Motor neuron (in vitro differentiated cells): ENCODE measurements around the gene NFATC2. TPM values are rescaled to one million over a fixed set of nuclear protein-coding genes. Genes with fewer than 3 reads are reported as not detected.

Experiments used
- ATAC-seq, 8 experiments: fragments of 200-7000 bp; cut with Tn5 transposase; replicated peaks in 6 of 8; 2 replicates each; pipeline ENCODE4 v1.8.0; 2021; ENCODE audit warnings: mild to moderate bottlenecking in 8 of 8, moderate library complexity in 8 of 8
- H3K27ac ChIP-seq, 2 donors: fragments of 250-450 bp; sonication (Bioruptor Pico); 2 replicates each; pipeline ENCODE4 v1.9.0; 2021; ENCODE audit warnings: antibody characterized with exemption in 2 of 2, mild to moderate bottlenecking in 2 of 2, moderate library complexity in 1 of 2
- H3K4me1 ChIP-seq, 2 donors: fragments of 250-450 bp; sonication (Bioruptor Pico); replicated peaks in 1 of 2; 2 replicates each; pipeline ENCODE4 v1.6.1; 2021; ENCODE audit warnings: antibody characterized with exemption in 2 of 2, mild to moderate bottlenecking in 2 of 2, moderate library complexity in 1 of 2
- H3K4me3 ChIP-seq, 5 donors: fragments of 250-450 bp; sonication (Bioruptor Pico); 2 replicates each; pipeline ENCODE4 v1.9.0; 2021; ENCODE audit warnings: antibody characterized with exemption in 5 of 5, mild to moderate bottlenecking in 5 of 5, moderate library complexity in 4 of 5
- WGBS, 10 experiments: fragments of 450-650 bp; shearing (Covaris generic); methylation state at CpG; one replicate each; pipeline ENCODE4 v1.0.0; 2022; 5-methylcytosine and 5-hydroxymethylcytosine counted together
- in situ Hi-C, 9 experiments: fragments of 400-800 bp; cut with MboI; loops; one replicate each; pipeline ENCODE4 v1.15.0; 2021; ENCODE audit warnings: low sequenced_read_pairs in 9 of 9, low pct_unique_long_range_greater_than_20kb in 2 of 9; ENCODE audit not compliant: unreplicated experiment in 9 of 9
- total RNA-seq, 8 experiments: library from RNA; unstranded; fragments of 300-600 nt; gene quantifications; 2 replicates each; pipeline versions ENCODE4 v1.2.3 to v1.2.4, GENCODE V29; 2022

NFATC2 gene
- total RNA-seq, 8 experiments from 2014 or later: 0.11 to 9.7 (median 0.56) TPM

DNA sequence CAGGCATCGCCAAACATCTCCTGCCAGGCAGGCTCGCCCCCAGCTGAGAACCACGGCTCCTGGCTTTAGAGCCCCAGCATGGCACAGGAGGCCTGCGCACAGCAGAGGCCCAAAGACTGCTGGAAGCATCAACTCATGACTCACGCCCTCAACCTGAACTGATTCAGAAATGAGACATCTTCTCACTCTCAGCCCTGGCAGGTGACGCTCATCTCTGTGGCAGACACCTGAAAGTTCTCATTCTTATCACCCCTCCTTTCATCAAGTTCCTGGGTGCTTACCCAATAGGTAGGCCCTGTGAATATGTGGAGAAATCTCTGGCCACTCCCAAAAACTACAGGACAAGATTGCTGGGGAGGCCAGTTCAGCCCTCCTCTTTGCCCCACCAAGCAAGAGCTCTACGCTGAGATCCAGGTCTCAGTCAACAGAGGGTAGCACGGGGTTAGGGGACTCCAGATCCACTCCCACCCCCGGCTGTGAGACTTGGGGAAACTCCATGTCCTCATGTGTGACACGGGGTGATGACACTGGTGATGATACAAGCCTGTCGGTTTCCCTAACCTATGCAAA, 11.3 kb downstream of the NFATC2 start:
- Histone ChIP-seq H3K4me1 (peaks cover 0 to 2% of the 10 kb centered on the region in 2 donors), H3K27ac (no peak overlapping the region), H3K4me3 (no peak overlapping the region)
- in situ Hi-C loops: no loop called here
- no peak for ATAC-seq
- 56 to 100% (median 84%) methylated on average over 1 to 7 of the region's 11 CpGs for WGBS, 10 experiments

DNA sequence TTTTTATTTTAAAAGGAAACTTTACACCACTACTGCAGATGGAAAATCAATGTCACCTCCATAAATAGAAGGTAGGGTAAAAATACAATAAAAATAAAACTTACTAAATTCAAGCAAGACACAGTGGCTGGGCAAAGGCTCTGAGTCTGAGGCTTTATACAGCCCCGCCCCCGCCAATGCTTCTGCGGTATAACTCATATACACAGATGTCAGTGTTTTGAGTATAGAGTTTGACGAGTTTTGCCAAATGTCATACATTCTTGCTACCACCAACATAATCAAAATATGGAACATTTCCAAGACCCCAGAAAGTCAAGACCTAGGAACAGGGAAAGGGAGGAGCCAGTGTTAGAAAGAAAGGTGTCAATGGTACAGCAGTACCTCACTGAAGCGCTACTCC, 12.8 kb downstream of the NFATC2 start:
- 48 to 100% (median 89%) methylated on average over 1 to 5 of the region's 5 CpGs; no CpG with 5 or more reads in 2 of the 10 experiments for WGBS, 10 experiments
- Histone ChIP-seq H3K4me1 (peaks cover 0 to 2% of the 10 kb centered on the region in 2 donors), H3K4me3 (no peak overlapping the region), H3K27ac (no peak overlapping the region)
- in situ Hi-C loops: no loop called here
- no peak for ATAC-seq

DNA sequence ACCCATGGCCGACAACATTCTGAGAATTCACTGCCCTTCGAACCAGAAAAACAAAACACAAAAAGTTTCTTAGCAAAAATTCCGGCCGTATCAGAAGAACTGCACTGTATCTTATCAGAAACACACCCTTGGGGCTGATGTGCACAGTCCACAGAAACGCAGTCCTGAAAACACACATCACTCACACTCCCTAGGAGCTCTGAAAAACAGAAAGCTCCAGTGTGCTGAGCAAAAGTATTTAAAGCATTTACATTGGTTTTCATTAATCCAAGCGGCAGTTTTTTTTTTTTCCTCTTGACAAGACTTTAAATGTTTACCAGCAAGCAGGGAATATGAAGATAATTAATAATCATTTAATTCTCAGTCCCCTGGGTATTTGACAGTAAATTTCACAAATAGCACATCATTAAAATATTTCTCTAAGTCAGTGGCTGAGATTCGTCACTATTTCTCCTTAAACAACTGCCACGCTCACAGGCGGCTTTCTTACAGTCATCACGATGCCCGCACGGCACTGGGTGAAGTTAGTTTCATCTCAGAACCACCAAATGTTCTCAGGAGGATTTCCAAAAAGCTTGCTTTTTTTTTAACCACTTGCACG, 13.3 kb downstream of the NFATC2 start:
- peak in 2 of 8 experiments; percentile 37 to 64 for ATAC-seq
- Histone ChIP-seq H3K4me3 (no peak overlapping the region), H3K27ac (no peak overlapping the region), H3K4me1 (peaks cover 0 to 2% of the 10 kb centered on the region in 2 donors)
- in situ Hi-C loops: no loop called here
- WGBS, 10 experiments: 8 to 90% (median 79%) methylated on average over 4 to 13 of the region's 13 CpGs

DNA sequence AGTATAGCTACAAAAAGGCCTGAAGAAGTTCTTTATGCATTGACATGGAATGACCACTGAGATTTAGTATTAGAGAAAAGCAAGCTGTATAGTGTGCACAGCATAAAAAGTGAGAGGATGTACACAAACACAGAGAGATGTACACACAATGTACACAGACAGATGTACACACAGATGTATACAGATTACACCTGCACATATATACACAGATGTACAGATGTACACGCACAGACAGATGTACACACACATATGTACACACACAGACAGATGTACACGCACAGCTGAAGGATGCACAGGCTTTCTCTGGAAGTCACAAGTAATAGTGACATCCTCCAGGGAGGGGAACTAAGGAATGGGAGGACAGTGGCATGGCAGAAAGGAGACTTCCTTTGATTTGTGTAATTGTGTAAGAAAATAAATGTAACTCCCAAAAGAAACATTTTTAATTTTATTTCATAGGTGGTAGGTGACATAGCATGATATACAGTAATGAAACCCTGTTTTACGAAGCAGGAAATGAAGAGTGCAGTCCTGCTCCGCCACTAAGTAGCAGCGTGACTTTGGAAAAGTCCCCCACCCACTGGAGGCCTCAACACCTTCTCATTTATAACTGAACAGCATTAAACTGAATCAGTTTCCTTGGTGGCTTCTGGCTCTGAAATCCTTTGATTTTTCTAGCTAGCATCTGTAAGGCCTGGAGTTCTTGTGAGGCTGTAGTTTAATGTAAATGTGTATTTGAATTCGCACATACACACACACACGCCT, 14.1 kb downstream of the NFATC2 start:
- Histone ChIP-seq H3K27ac (no peak overlapping the region), H3K4me3 (no peak overlapping the region), H3K4me1 (peaks cover 0 to 2% of the 10 kb centered on the region in 2 donors)
- in situ Hi-C loops: no loop called here
- 72 to 100% (median 83%) methylated on average over 1 to 6 of the region's 7 CpGs; no CpG with 5 or more reads in 3 of the 10 experiments for WGBS, 10 experiments
- ATAC-seq: no peak

DNA sequence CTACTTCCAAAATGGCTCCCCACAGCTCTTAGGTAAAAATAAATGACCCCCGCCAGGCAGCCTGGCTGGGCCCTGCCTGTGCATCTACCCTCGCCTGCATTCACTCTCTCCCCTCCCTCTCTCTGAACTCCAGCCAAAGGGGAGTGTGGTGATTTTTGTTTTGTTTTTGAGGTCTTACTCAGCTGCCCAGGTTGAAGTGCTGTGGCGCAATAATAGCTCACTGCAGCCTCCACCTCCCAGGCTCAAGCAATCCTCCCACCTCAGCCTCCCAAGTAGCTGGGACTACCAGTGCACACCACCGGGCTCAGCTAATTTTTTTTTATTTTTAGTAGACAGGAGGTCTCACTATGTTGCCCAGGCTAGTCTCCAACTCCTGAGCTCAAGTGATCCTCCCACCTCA, 15.8 kb downstream of the NFATC2 start:
- 0 to 100% (median 100%) methylated on average over 1 to 3 of the region's 4 CpGs; no CpG with 5 or more reads in 2 of the 10 experiments for WGBS, 10 experiments
- in situ Hi-C loops: no loop called here
- Histone ChIP-seq H3K4me1 (peaks cover 0 to 2% of the 10 kb centered on the region in 2 donors), H3K4me3 (no peak overlapping the region), H3K27ac (no peak overlapping the region)
- ATAC-seq: no peak

DNA sequence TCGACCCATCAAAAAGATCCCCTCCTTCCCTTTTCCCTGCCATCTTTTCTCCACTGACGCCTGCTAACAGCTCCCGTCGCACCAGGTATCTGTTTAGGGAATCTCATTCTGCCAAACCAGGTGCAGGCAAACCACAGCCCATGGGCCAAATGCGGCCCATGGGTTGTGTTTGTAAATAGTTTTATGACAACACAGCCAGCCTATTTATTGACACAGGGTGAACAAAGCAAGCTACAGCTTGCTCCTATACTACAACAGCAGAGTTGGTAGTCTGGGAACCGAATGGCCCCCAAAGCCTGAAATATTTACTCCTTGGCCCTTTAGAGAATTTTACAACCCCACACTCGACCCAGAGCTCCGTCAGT, 16.4 kb downstream of the NFATC2 start:
- 65 to 100% (median 72%) methylated on average over 1 to 6 of the region's 8 CpGs; no CpG with 5 or more reads in 3 of the 10 experiments for WGBS, 10 experiments
- in situ Hi-C loops: no loop called here
- Histone ChIP-seq H3K27ac (no peak overlapping the region), H3K4me3 (no peak overlapping the region), H3K4me1 (peaks cover 0 to 2% of the 10 kb centered on the region in 2 donors)
- ATAC-seq: no peak

DNA sequence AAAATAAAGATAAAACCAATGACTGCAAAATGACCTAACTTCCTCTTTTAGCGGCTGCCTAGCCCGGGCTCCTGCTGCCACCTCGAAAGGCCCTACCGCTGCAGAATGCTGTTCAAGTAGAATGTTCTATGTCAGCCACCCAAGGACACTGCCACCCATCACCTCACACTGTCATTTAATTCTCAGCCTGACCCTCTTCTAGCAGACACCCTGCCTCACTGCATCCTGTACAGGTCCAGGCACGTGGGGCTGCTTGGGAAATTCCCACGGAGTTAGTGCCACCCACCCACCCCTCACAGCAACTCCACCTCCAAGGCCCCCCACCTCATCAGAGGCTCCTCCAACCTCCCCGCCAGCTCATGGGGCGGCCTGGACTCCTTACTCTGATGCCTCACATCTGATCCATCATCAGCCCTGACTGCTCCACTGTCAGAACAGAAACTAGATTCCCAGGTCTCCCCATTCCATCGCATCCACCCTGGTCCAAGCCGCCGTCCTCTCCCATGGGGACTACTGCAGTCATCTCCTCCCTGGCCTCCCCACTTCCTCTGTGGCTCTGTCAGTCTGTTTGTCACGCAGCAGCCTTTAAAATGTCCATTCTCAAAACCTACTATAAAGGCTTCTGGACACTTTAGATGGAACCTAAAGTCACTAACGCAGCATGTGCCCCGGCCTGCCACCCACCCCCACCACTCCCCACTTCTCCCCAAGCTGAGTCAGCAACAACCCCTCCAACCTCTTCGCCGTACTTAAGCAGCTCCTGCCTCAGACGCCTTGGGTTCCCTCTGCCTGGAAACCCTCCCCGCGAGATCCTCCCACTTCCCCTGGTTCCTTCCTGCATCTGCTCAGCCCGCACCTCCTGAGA, 17.0 kb downstream of the NFATC2 start:
- WGBS, 10 experiments: 50 to 100% (median 86%) methylated on average over 1 to 7 of the region's 20 CpGs; no CpG with 5 or more reads in 2 of the 10 experiments
- Histone ChIP-seq H3K4me1 (peaks cover 0 to 2% of the 10 kb centered on the region in 2 donors), H3K4me3 (no peak overlapping the region), H3K27ac (no peak overlapping the region)
- ATAC-seq: no peak
- in situ Hi-C loops: no loop called here

DNA sequence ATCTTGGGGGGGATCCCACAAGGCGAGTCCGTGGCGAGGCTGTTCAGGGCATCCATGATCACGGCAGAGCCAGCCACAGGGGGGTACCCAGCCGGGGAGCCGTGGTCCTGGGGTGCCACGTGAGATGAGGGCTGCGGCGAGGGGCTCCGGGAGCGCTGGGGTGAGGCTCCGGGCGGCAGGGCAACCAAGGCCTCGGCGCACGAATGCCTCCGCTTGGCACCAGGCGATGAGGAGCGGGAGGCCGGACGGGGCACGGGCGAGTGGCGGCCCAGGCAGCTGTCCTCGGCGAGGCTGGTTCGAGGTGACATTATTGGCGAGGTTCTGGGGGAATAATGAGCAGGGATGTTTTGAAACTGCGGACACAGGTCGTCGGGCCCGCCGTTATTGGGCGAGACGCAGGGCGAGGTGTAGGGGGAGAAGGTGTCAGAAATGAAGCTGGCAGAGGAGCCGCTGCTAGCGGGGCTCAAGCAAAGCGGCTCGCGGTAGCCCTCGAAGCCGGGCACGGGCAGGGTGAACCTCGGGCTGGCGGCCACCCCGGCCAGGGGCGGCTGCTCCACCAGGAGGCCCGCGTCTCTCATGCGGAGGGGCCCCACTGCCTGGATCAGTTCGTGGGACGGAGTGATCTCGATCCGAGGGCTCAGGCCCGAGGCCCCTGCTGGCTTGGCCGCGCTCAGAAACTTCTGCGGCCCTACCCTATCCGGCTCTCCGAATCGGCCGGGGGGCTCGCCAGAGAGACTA, 19.1 kb downstream of the NFATC2 start:
- WGBS, 10 experiments: 83 to 100% (median 96%) methylated on average over 1 to 11 of the region's 64 CpGs; no CpG with 5 or more reads in 4 of the 10 experiments
- Histone ChIP-seq H3K4me1 (no peaks in the 10 kb centered on the region), H3K27ac (no peak overlapping the region), H3K4me3 (no peak overlapping the region)
- in situ Hi-C loops: no loop called here
- ATAC-seq: no peak

DNA sequence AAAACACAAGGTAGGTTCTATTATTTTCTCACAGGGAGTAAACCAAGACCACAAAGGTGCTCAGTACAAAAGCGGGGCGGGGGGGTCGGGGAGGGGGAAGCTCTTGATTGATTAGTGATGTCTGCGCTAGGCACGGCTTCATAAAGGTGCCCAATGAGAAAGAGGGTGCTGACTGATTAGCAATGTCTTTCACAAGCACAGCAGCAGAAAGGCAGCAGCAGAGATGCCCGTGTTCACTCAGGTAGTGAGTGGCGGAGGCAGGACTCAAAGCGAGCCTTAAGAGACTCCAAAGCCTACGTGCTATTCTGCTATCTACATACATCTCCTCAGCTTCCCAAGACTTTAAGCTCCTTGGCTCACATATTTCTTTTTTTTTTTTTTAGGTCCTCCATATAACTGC, 20.3 kb downstream of the NFATC2 start:
- in situ Hi-C loops: no loop called here
- 50 to 100% (median 100%) methylated on average over 1 to 9 of the region's 9 CpGs; no CpG with 5 or more reads in 3 of the 10 experiments for WGBS, 10 experiments
- ATAC-seq: no peak
- Histone ChIP-seq H3K27ac (no peak overlapping the region), H3K4me1 (no peaks in the 10 kb centered on the region), H3K4me3 (no peak overlapping the region)

DNA sequence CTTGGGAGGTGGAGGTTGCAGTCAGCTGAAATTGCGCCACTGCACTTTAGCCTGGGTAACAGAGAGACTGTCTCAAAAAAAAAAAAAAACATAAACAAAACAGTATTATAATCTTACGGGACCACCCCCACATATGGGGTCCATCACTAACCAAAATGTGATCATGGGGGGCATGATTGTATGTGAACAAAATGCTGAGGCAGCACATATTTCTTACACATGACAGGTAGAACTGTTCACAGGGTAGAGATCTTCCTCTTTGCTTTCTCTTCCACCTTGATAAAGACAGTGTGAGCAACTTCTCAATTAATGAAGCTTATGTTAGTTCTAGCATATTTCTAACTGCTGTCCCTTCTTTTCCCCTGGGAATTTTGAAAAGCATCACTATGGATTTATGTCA, 24.7 kb downstream of the NFATC2 start:
- 40 to 94% (median 88%) methylated on average over 1 to 2 of the region's 2 CpGs; no CpG with 5 or more reads in 4 of the 10 experiments for WGBS, 10 experiments

DNA sequence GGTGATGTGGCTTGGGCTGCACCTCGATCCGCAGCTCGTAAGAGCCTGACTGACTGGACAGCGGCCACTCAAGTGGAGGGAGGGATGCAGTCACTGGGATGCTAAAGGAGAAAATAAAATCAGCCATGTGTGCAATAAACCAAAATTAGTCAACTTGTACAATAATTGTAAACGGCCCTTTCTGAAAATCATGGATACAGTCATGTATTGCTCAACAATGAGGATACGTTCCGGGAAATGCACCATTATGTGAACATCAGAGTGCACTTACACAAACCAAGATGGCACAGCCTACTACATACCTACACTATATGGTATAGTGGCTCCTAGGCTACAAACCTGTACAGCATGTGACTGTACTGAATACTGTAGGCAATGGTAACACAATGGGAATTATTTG, 25.7 kb downstream of the NFATC2 start:
- no peak overlapping the region for H3K4me3 ChIP-seq
- H3K27ac ChIP-seq: no peak overlapping the region
- no peak for ATAC-seq
- H3K4me1 ChIP-seq: no peaks in the 10 kb centered on the region
- in situ Hi-C loops: no loop called here
- WGBS, 10 experiments: 84 to 100% (median 90%) methylated on average over 2 to 7 of the region's 7 CpGs; no CpG with 5 or more reads in 2 of the 10 experiments

More for the DNA sequence above, 24.7 kb downstream of the NFATC2 start:
- Histone ChIP-seq H3K4me3 (no peak overlapping the region), H3K4me1 (no peaks in the 10 kb centered on the region), H3K27ac (no peak overlapping the region)
- in situ Hi-C loops: no loop called here
- no peak for ATAC-seq

DNA sequence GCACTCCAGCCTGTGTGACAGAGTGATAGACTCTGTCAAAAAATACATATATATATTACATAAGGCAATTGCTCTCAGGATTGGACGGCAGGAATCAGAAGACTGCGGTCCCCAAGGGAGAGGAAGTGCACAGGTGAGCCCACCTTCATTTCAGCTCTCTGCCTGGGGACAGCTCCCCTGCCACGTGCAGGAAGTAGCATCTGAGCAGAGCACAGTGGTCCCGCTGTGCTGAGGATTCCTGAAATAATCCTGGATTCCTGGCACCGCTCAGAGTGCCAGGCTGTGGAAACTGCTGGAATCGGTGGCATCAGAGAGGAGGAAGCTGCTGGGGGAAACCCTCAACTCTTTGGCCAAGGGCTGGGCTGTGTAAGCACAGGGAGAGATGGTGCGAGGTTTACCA, 27.7 kb downstream of the NFATC2 start:
- ATAC-seq: no peak

More for the DNA sequence above, 27.7 kb downstream of the NFATC2 start:
- no peaks in the 10 kb centered on the region for H3K4me1 ChIP-seq
- no peak overlapping the region for H3K4me3 ChIP-seq
- 67 to 85% (median 80%) methylated on average over 2 to 5 of the region's 7 CpGs; no CpG with 5 or more reads in 7 of the 10 experiments for WGBS, 10 experiments
- in situ Hi-C loops: no loop called here
- no peak overlapping the region for H3K27ac ChIP-seq
